ENCODE results near the gene AUNIP. TPM values are rescaled to one million over a fixed set of nuclear protein-coding genes. Genes with fewer than 3 reads are reported as not detected.

The AUNIP gene
- total and polyA plus RNA-seq, 2 donors (not counting 1 experiment from before 2014, with no cell fraction given) = 0.33 to 1.2 TPM

DNA sequence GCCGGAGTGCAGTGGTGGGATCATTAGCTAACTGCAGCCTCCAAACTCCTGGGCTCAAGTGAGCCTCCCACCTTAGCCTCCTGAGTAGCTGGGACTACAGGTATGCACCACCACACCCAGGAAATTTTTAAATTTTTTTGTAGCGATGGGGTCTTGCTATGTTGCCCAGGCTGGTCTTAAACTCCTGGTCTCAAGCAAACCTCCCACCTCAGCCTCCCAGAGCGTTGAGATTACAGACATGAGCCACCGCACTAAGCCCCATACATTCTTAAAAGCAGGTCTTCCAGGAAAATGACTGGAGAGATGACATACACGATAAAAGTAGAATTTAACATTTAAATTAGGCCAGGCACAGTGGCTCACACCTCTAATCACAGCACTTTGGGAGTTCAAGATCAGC is 26.1 kb downstream of the AUNIP start:
- Histone ChIP-seq H3K9me3 (ENCODE audit: control insufficient read depth, insufficient read depth, low read depth, low read length) (no peaks in the 10 kb centered on the region), H3K4me2 (ENCODE audit: extremely low read depth, insufficient read depth, low read length) (no peak overlapping the region), H3K27ac (ENCODE audit: insufficient read depth, low read length) (no peak overlapping the region), H2AFZ (ENCODE audit: low read length) (no peak overlapping the region), H3K4me3 (replicated peaks in 1 of 4; ENCODE audit: control extremely low read depth in 1 of 4, insufficient read depth in 1 of 4, low read depth in 3 of 4, low read length in 4 of 4) (no peak overlapping the region), H4K20me1 (ENCODE audit: control insufficient read depth, extremely low read depth, insufficient read depth, low read length) (no peaks in the 10 kb centered on the region), H3K9ac (ENCODE audit: insufficient read depth, low read length) (no peak overlapping the region), H3K79me2 (ENCODE audit: control insufficient read depth, insufficient read depth, low read length) (no peaks in the 10 kb centered on the region), H3K36me3 (ENCODE audit: control insufficient read depth, insufficient read depth, low read length) (peaks cover 19% of the 10 kb centered on the region), H3K27me3 (ENCODE audit: control insufficient read depth, insufficient read depth, low read length) (no peaks in the 10 kb centered on the region), H3K4me1 (ENCODE audit: control insufficient read depth, extremely low read depth, insufficient read depth, low read length) (no peaks in the 10 kb centered on the region)
- no peak for TF ChIP-seq EZH2 (IDR thresholded peaks at IDR 0.05; ENCODE audit: low read length, missing control alignments)
- TF ChIP-seq, protein P1, sequence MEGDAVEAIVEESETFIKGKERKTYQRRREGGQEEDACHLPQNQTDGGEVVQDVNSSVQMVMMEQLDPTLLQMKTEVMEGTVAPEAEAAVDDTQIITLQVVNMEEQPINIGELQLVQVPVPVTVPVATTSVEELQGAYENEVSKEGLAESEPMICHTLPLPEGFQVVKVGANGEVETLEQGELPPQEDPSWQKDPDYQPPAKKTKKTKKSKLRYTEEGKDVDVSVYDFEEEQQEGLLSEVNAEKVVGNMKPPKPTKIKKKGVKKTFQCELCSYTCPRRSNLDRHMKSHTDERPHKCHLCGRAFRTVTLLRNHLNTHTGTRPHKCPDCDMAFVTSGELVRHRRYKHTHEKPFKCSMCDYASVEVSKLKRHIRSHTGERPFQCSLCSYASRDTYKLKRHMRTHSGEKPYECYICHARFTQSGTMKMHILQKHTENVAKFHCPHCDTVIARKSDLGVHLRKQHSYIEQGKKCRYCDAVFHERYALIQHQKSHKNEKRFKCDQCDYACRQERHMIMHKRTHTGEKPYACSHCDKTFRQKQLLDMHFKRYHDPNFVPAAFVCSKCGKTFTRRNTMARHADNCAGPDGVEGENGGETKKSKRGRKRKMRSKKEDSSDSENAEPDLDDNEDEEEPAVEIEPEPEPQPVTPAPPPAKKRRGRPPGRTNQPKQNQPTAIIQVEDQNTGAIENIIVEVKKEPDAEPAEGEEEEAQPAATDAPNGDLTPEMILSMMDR (conservative IDR thresholded peaks at IDR 0.05 in 1 of 2, IDR thresholded peaks at IDR 0.05 in 1 of 2; ENCODE audit: low read depth in 1 of 2, low read length in 2 of 2) = no peak
- DNase-seq (ENCODE audit: low read depth in 2 of 2) = no peak

DNA sequence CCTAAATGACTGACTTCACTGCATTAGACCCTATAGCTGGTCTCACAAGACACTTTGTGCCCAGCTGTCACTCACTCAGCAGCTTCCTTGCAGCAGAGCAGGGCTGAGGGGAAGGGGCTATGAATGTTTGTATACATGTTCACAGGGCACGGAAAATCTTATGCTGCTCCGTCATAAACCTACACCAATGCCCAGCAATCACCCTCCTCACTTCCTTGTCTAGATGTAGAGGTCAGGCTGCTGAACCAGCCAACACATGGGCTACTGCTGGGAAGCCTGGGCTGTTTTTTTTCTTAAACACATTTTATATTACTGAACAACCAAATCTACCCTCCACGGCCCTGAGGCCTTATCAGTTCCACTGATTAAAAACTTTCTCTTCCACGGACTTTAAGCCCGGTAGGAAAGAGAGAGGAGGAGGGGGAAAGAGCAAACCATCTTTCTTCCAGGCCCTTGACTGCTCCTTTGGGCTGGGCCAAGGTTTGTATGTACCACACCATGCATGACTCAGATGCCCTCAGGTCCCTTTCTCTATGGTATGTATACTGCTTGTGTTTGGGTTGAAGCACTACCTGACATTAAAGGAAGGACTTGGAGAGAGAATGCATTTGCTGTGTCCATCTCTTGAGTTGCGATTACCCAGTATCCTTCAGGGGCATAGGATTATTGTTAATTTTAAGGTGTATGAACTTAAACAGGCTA is 26.8 kb downstream of the AUNIP start:
- no peaks in the 10 kb centered on the region for H3K79me2 ChIP-seq (ENCODE audit: control insufficient read depth, insufficient read depth, low read length)
- H3K4me3 ChIP-seq (replicated peaks in 1 of 4; ENCODE audit: control extremely low read depth in 1 of 4, insufficient read depth in 1 of 4, low read depth in 3 of 4, low read length in 4 of 4) = no peak overlapping the region
- no peak overlapping the region for H3K27ac ChIP-seq (ENCODE audit: insufficient read depth, low read length)
- no peaks in the 10 kb centered on the region for H4K20me1 ChIP-seq (ENCODE audit: control insufficient read depth, extremely low read depth, insufficient read depth, low read length)
- H3K36me3 ChIP-seq (ENCODE audit: control insufficient read depth, insufficient read depth, low read length) = peaks cover 19% of the 10 kb centered on the region
- no peak for TF ChIP-seq EZH2 (IDR thresholded peaks at IDR 0.05; ENCODE audit: low read length, missing control alignments)
- TF ChIP-seq, protein P1 (conservative IDR thresholded peaks at IDR 0.05 in 1 of 2, IDR thresholded peaks at IDR 0.05 in 1 of 2; ENCODE audit: low read depth in 1 of 2, low read length in 2 of 2) = no peak
- no peaks in the 10 kb centered on the region for H3K4me1 ChIP-seq (ENCODE audit: control insufficient read depth, extremely low read depth, insufficient read depth, low read length)
- no peak overlapping the region for H3K4me2 ChIP-seq (ENCODE audit: extremely low read depth, insufficient read depth, low read length)
- H3K9ac ChIP-seq (ENCODE audit: insufficient read depth, low read length) = no peak overlapping the region
- DNase-seq (ENCODE audit: low read depth in 2 of 2) = no peak
- no peaks in the 10 kb centered on the region for H3K9me3 ChIP-seq (ENCODE audit: control insufficient read depth, insufficient read depth, low read depth, low read length)
- H3K27me3 ChIP-seq (ENCODE audit: control insufficient read depth, insufficient read depth, low read length) = no peaks in the 10 kb centered on the region
- H2AFZ ChIP-seq (ENCODE audit: low read length) = no peak overlapping the region

DNA sequence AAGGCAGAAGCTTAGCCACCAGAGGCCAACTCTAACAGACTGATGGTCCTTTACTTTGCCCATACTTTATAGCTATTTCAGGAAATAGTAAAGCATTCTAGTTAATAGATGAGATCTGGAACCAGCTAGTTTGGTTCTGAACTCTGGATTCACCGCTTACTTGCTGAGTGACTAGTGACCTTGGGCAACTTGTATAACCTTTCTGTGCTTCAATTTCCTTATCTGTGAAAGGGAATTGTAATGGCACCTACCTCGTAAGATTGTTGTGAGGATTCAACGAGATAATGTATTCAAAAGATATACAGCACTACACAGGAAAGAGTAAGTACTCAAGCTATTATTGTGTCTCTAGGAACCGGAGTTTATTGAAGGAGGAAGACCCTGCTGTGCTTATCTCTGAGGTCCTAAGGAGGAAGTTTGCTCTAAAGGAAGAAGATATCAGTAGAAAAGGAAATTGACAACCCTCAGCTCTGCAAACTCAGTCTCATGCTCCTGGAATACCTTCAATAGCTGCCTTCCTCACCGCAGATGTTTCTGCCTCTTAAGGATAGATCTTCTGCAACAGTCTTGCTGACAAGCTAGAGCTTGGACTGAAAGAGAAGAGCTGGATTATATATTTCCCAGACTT is 27.6 kb downstream of the AUNIP start:
- TF ChIP-seq, protein P1 (conservative IDR thresholded peaks at IDR 0.05 in 1 of 2, IDR thresholded peaks at IDR 0.05 in 1 of 2; ENCODE audit: low read depth in 1 of 2, low read length in 2 of 2) = no peak
- no peak for TF ChIP-seq EZH2 (IDR thresholded peaks at IDR 0.05; ENCODE audit: low read length, missing control alignments)
- Histone ChIP-seq H2AFZ (ENCODE audit: low read length) (no peak overlapping the region), H3K36me3 (ENCODE audit: control insufficient read depth, insufficient read depth, low read length) (peaks cover 21% of the 10 kb centered on the region), H3K27ac (ENCODE audit: insufficient read depth, low read length) (no peak overlapping the region), H3K79me2 (ENCODE audit: control insufficient read depth, insufficient read depth, low read length) (no peaks in the 10 kb centered on the region), H3K27me3 (ENCODE audit: control insufficient read depth, insufficient read depth, low read length) (no peaks in the 10 kb centered on the region), H4K20me1 (ENCODE audit: control insufficient read depth, extremely low read depth, insufficient read depth, low read length) (no peaks in the 10 kb centered on the region), H3K4me2 (ENCODE audit: extremely low read depth, insufficient read depth, low read length) (no peak overlapping the region), H3K9me3 (ENCODE audit: control insufficient read depth, insufficient read depth, low read depth, low read length) (no peaks in the 10 kb centered on the region), H3K9ac (ENCODE audit: insufficient read depth, low read length) (no peak overlapping the region), H3K4me1 (ENCODE audit: control insufficient read depth, extremely low read depth, insufficient read depth, low read length) (no peaks in the 10 kb centered on the region), H3K4me3 (replicated peaks in 1 of 4; ENCODE audit: control extremely low read depth in 1 of 4, insufficient read depth in 1 of 4, low read depth in 3 of 4, low read length in 4 of 4) (no peak overlapping the region)
- no peak for DNase-seq (ENCODE audit: low read depth in 2 of 2)
